Measurements from ENCODE around the gene COL18A1.

GRCh38 chr21:45528981-45529784 is 124.2 kb downstream of the COL18A1 start:
- TF ChIP-seq, protein P1, sequence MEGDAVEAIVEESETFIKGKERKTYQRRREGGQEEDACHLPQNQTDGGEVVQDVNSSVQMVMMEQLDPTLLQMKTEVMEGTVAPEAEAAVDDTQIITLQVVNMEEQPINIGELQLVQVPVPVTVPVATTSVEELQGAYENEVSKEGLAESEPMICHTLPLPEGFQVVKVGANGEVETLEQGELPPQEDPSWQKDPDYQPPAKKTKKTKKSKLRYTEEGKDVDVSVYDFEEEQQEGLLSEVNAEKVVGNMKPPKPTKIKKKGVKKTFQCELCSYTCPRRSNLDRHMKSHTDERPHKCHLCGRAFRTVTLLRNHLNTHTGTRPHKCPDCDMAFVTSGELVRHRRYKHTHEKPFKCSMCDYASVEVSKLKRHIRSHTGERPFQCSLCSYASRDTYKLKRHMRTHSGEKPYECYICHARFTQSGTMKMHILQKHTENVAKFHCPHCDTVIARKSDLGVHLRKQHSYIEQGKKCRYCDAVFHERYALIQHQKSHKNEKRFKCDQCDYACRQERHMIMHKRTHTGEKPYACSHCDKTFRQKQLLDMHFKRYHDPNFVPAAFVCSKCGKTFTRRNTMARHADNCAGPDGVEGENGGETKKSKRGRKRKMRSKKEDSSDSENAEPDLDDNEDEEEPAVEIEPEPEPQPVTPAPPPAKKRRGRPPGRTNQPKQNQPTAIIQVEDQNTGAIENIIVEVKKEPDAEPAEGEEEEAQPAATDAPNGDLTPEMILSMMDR (IDR thresholded peaks at IDR 0.05): no peak
- no peak for TF ChIP-seq POLR2A (IDR thresholded peaks at IDR 0.05)
